Subcutaneous abdominal adipose tissue (tissue), 5 donors: ENCODE measurements around the gene ENPP3.
"Not testable (repeated sequence)": the region's sequence is repeated elsewhere in the genome, so short reads cannot be mapped to it uniquely, and the experiment has no call there.

Experiments used
- H3K27ac ChIP-seq: one replicate; pipeline ENCODE4 v1.7.0; 2013; ENCODE audit warnings: low read depth, mild to moderate bottlenecking, inconsistent platforms, low read length, moderate library complexity
- H3K27me3 ChIP-seq, 5 donors: one replicate each; pipeline ENCODE4 v1.7.0; 2013; ENCODE audit warnings: low read length in 5 of 5, inconsistent platforms in 1 of 5; ENCODE audit not compliant: control insufficient read depth in 5 of 5, insufficient read depth in 4 of 5
- H3K36me3 ChIP-seq, 5 donors: one replicate each; pipeline ENCODE4 v1.7.0; 2013; ENCODE audit warnings: low read length in 5 of 5; ENCODE audit not compliant: control insufficient read depth in 5 of 5, insufficient read depth in 5 of 5
- H3K4me1 ChIP-seq, 5 donors: one replicate each; pipeline ENCODE4 v1.7.0; 2013; ENCODE audit warnings: low read length in 5 of 5, mild to moderate bottlenecking in 3 of 5, moderate library complexity in 1 of 5; ENCODE audit not compliant: control insufficient read depth in 5 of 5, insufficient read depth in 5 of 5
- H3K4me3 ChIP-seq, 5 donors: one replicate each; pipeline ENCODE4 v1.7.0; 2013; ENCODE audit warnings: low read length in 5 of 5, low read depth in 1 of 5
- H3K9ac ChIP-seq, 5 donors: one replicate each; pipeline ENCODE4 v1.7.0; 2013; ENCODE audit warnings: low read length in 5 of 5, mild to moderate bottlenecking in 4 of 5, moderate library complexity in 3 of 5
- H3K9me3 ChIP-seq, 5 donors: one replicate each; pipeline ENCODE4 v1.7.0; 2013; ENCODE audit warnings: low read length in 5 of 5; ENCODE audit not compliant: control insufficient read depth in 5 of 5
- donor health status: healthy.
- donor health status: healthy.
- donor health status: healthy.
- donor health status: healthy.
- donor health status: healthy.

ENPP3 gene

GRCh38 chr6:131694832-131695426, 57.8 kb downstream of the ENPP3 start:
- no peak overlapping the region for H3K9ac ChIP-seq
- H3K27ac ChIP-seq: no peak overlapping the region
- H3K4me3 ChIP-seq: no peak overlapping the region
- no peaks in the 10 kb centered on the region for H3K4me1 ChIP-seq
- H3K27me3 ChIP-seq: no peaks in the 10 kb centered on the region
- H3K36me3 ChIP-seq: no peaks in the 10 kb centered on the region
- H3K9me3 ChIP-seq: no peaks in the 10 kb centered on the region

- Histone ChIP-seq H3K36me3 (no peaks in the 10 kb centered on the region), H3K9ac (no peak overlapping the region), H3K4me3 (no peak overlapping the region), H3K27me3 (no peaks in the 10 kb centered on the region), H3K9me3 (no peaks in the 10 kb centered on the region), H3K4me1 (no peaks in the 10 kb centered on the region), H3K27ac (no peak overlapping the region)
These were observed 59.9 kb downstream of the ENPP3 start for GRCh38 chr6:131696956-131697355.

GRCh38 chr6:131700851-131701250, 63.7 kb downstream of the ENPP3 start:
- H3K9me3 ChIP-seq, H3K27ac ChIP-seq, H3K27me3 ChIP-seq, H3K36me3 ChIP-seq, H3K4me3 ChIP-seq, H3K4me1 ChIP-seq, H3K9ac ChIP-seq: not testable (repeated sequence)

- not testable (repeated sequence) for H3K9ac ChIP-seq, H3K4me1 ChIP-seq, H3K9me3 ChIP-seq, H3K27ac ChIP-seq, H3K4me3 ChIP-seq, H3K27me3 ChIP-seq, H3K36me3 ChIP-seq
These were observed 66.8 kb downstream of the ENPP3 start for GRCh38 chr6:131703905-131704304.

GRCh38 chr6:131710917-131711316, 73.8 kb downstream of the ENPP3 start, which contains the start of gene CTAGE9:
Gene CTAGE9, minus strand, starts transcription at chr6:131711017. Its CDS starts 0 bp downstream, at chr6:131711017.
- H3K36me3 ChIP-seq, H3K4me1 ChIP-seq, H3K9ac ChIP-seq, H3K27me3 ChIP-seq, H3K9me3 ChIP-seq, H3K4me3 ChIP-seq, H3K27ac ChIP-seq: not testable (repeated sequence)

- H3K4me1 ChIP-seq, H3K4me3 ChIP-seq, H3K27me3 ChIP-seq, H3K9ac ChIP-seq, H3K27ac ChIP-seq, H3K36me3 ChIP-seq, H3K9me3 ChIP-seq: not testable (repeated sequence)
These were observed 78.5 kb downstream of the ENPP3 start for GRCh38 chr6:131715567-131715966.

GRCh38 chr6:131717836-131718542, 80.9 kb downstream of the ENPP3 start:
- no peak overlapping the region for H3K4me3 ChIP-seq
- no peaks in the 10 kb centered on the region for H3K9me3 ChIP-seq
- H3K36me3 ChIP-seq: no peaks in the 10 kb centered on the region
- no peak overlapping the region for H3K9ac ChIP-seq
- H3K27ac ChIP-seq: no peak overlapping the region
- no peaks in the 10 kb centered on the region for H3K4me1 ChIP-seq
- no peaks in the 10 kb centered on the region for H3K27me3 ChIP-seq

- H3K4me3 ChIP-seq: no peak overlapping the region
- H3K4me1 ChIP-seq: no peaks in the 10 kb centered on the region
- H3K27me3 ChIP-seq: no peaks in the 10 kb centered on the region
- H3K9me3 ChIP-seq: no peaks in the 10 kb centered on the region
- no peaks in the 10 kb centered on the region for H3K36me3 ChIP-seq
- no peak overlapping the region for H3K27ac ChIP-seq
- no peak overlapping the region for H3K9ac ChIP-seq
These were observed 84.1 kb downstream of the ENPP3 start for GRCh38 chr6:131721161-131721560.

GRCh38 chr6:131724114-131724513, 87.0 kb downstream of the ENPP3 start:
- H3K36me3 ChIP-seq: peaks cover 0 to 2% (median 0%) of the 10 kb centered on the region in 5 donors
- no peaks in the 10 kb centered on the region for H3K27me3 ChIP-seq
- H3K9me3 ChIP-seq: peaks cover 0 to 5% (median 4%) of the 10 kb centered on the region in 5 donors
- no peak overlapping the region for H3K4me3 ChIP-seq
- no peaks in the 10 kb centered on the region for H3K4me1 ChIP-seq
- H3K9ac ChIP-seq: no peak overlapping the region
- no peak overlapping the region for H3K27ac ChIP-seq

GRCh38 chr6:131727467-131727866, 90.4 kb downstream of the ENPP3 start:
- Histone ChIP-seq H3K27me3 (no peaks in the 10 kb centered on the region), H3K36me3 (peaks cover 0 to 2% (median 0%) of the 10 kb centered on the region in 5 donors), H3K9me3 (peaks cover 0 to 5% (median 4%) of the 10 kb centered on the region in 5 donors), H3K9ac (no peak overlapping the region), H3K4me1 (no peaks in the 10 kb centered on the region), H3K27ac (no peak overlapping the region), H3K4me3 (no peak overlapping the region)
